ENCODE data around the gene KRT26.
A peak's percentile ranks its signal among the peaks of the same experiment; 100 is the strongest.

KRT26 gene

GRCh38 chr17:40818733-40819527, 46.9 kb upstream of the KRT26 start:
- H3K4ac ChIP-seq (ENCODE audit: low read depth in 1 of 2, low read length in 2 of 2): peak overlapping the region; percentile 76 to 98
- peak overlapping the region; percentile 97 for H2BK15ac ChIP-seq (ENCODE audit: low read depth, poor library complexity, severe bottlenecking)
- H2BK5ac ChIP-seq (ENCODE audit: low read depth, low read length, poor library complexity, severe bottlenecking): peak overlapping the region; percentile 80
- H2BK12ac ChIP-seq (ENCODE audit: low read length in 2 of 2): no peak overlapping the region
- peaks cover 11% of the 10 kb centered on the region for H3K79me1 ChIP-seq (replicated peaks; ENCODE audit: low read length, poor library complexity, severe bottlenecking)
- H3K18ac ChIP-seq (ENCODE audit: low read depth in 1 of 2, low read length in 2 of 2): peak overlapping the region; percentile 94 to 96
- no peaks in the 10 kb centered on the region for H3K27me3 ChIP-seq (ENCODE audit: control insufficient read depth in 1 of 2, insufficient read depth in 1 of 2, low read length in 2 of 2)
- peak overlapping the region; percentile 94 for H3K9ac ChIP-seq (ENCODE audit: low read length)
- H3K27ac ChIP-seq (ENCODE audit: low read length, poor library complexity, severe bottlenecking): peak overlapping the region; percentile 89
- H4K91ac ChIP-seq (ENCODE audit: low read length): peak overlapping the region; percentile 91
- H2AK5ac ChIP-seq (ENCODE audit: low read length, severe bottlenecking): no peak overlapping the region
- peaks cover 10 to 24% of the 10 kb centered on the region in 2 experiments for H3K36me3 ChIP-seq (ENCODE audit: control insufficient read depth in 1 of 2, insufficient read depth in 2 of 2, low read depth in 1 of 2, low read length in 2 of 2)
- H3K14ac ChIP-seq (ENCODE audit: low read length in 2 of 2): peak overlapping the region in 1 of 2 experiments; percentile 91
- H2BK120ac ChIP-seq (ENCODE audit: low read depth, low read length): peak overlapping the region; percentile 64
- H2AFZ ChIP-seq (ENCODE audit: low read depth, low read length): peak overlapping the region; percentile 97
- H3K4me3 ChIP-seq (ENCODE audit: insufficient read depth in 1 of 2, low read depth in 1 of 2, low read length in 2 of 2): peak overlapping the region; percentile 75 to 90
- peak; percentile 79 for DNase-seq
- no peak overlapping the region for H3K23ac ChIP-seq (ENCODE audit: low read length in 2 of 2)
- H4K8ac ChIP-seq (ENCODE audit: low read length): peak overlapping the region; percentile 99
- peak overlapping the region; percentile 39 for H3K4me2 ChIP-seq (ENCODE audit: low read length, poor library complexity, severe bottlenecking)
- H3K4me1 ChIP-seq (ENCODE audit: control insufficient read depth, insufficient read depth, low read depth, low read length): peaks cover 1% of the 10 kb centered on the region
- WGBS: 0% methylated on average over 35 of the region's 73 CpGs
- H3K9me3 ChIP-seq (ENCODE audit: control insufficient read depth, low read length): no peaks in the 10 kb centered on the region

- no peaks in the 10 kb centered on the region for H3K9me3 ChIP-seq (ENCODE audit: control insufficient read depth, low read length)
- H3K27me3 ChIP-seq (ENCODE audit: control insufficient read depth in 1 of 2, insufficient read depth in 1 of 2, low read length in 2 of 2): no peaks in the 10 kb centered on the region
- H2BK12ac ChIP-seq (ENCODE audit: low read length in 2 of 2): no peak overlapping the region
- H3K18ac ChIP-seq (ENCODE audit: low read depth in 1 of 2, low read length in 2 of 2): no peak overlapping the region
- no peak overlapping the region for H3K14ac ChIP-seq (ENCODE audit: low read length in 2 of 2)
- H2AK5ac ChIP-seq (ENCODE audit: low read length, severe bottlenecking): no peak overlapping the region
- H3K27ac ChIP-seq (ENCODE audit: low read length, poor library complexity, severe bottlenecking): peak overlapping the region; percentile 89
- peak overlapping the region; percentile 33 for H3K4me2 ChIP-seq (ENCODE audit: low read length, poor library complexity, severe bottlenecking)
- H3K4ac ChIP-seq (ENCODE audit: low read depth in 1 of 2, low read length in 2 of 2): no peak overlapping the region
- 0% methylated on average over 3 of the region's 7 CpGs for WGBS
- H3K9ac ChIP-seq (ENCODE audit: low read length): peak overlapping the region; percentile 92
- peaks cover 10 to 24% of the 10 kb centered on the region in 2 experiments for H3K36me3 ChIP-seq (ENCODE audit: control insufficient read depth in 1 of 2, insufficient read depth in 2 of 2, low read depth in 1 of 2, low read length in 2 of 2)
- no peak overlapping the region for H4K91ac ChIP-seq (ENCODE audit: low read length)
- no peak for DNase-seq
- H2BK120ac ChIP-seq (ENCODE audit: low read depth, low read length): no peak overlapping the region
- H4K8ac ChIP-seq (ENCODE audit: low read length): no peak overlapping the region
- peak overlapping the region; percentile 75 to 90 for H3K4me3 ChIP-seq (ENCODE audit: insufficient read depth in 1 of 2, low read depth in 1 of 2, low read length in 2 of 2)
- peak overlapping the region; percentile 80 for H2BK5ac ChIP-seq (ENCODE audit: low read depth, low read length, poor library complexity, severe bottlenecking)
- H3K23ac ChIP-seq (ENCODE audit: low read length in 2 of 2): no peak overlapping the region
- peaks cover 1% of the 10 kb centered on the region for H3K4me1 ChIP-seq (ENCODE audit: control insufficient read depth, insufficient read depth, low read depth, low read length)
- H2BK15ac ChIP-seq (ENCODE audit: low read depth, poor library complexity, severe bottlenecking): no peak overlapping the region
- peaks cover 11% of the 10 kb centered on the region for H3K79me1 ChIP-seq (replicated peaks; ENCODE audit: low read length, poor library complexity, severe bottlenecking)
- no peak overlapping the region for H2AFZ ChIP-seq (ENCODE audit: low read depth, low read length)
Measured at GRCh38 chr17:40818343-40818732, 46.3 kb upstream of the KRT26 start.

GRCh38 chr17:40817103-40817682, 45.2 kb upstream of the KRT26 start:
- Histone ChIP-seq H3K9ac (ENCODE audit: low read length) (no peak overlapping the region), H2BK5ac (ENCODE audit: low read depth, low read length, poor library complexity, severe bottlenecking) (no peak overlapping the region), H3K9me3 (ENCODE audit: control insufficient read depth, low read length) (no peaks in the 10 kb centered on the region), H2BK15ac (ENCODE audit: low read depth, poor library complexity, severe bottlenecking) (no peak overlapping the region), H3K23ac (ENCODE audit: low read length in 2 of 2) (no peak overlapping the region), H3K4ac (ENCODE audit: low read depth in 1 of 2, low read length in 2 of 2) (no peak overlapping the region), H3K27ac (ENCODE audit: low read length, poor library complexity, severe bottlenecking) (no peak overlapping the region), H3K18ac (ENCODE audit: low read depth in 1 of 2, low read length in 2 of 2) (no peak overlapping the region), H3K27me3 (ENCODE audit: control insufficient read depth in 1 of 2, insufficient read depth in 1 of 2, low read length in 2 of 2) (no peaks in the 10 kb centered on the region), H3K4me1 (ENCODE audit: control insufficient read depth, insufficient read depth, low read depth, low read length) (peaks cover 1% of the 10 kb centered on the region), H4K91ac (ENCODE audit: low read length) (no peak overlapping the region), H3K36me3 (ENCODE audit: control insufficient read depth in 1 of 2, insufficient read depth in 2 of 2, low read depth in 1 of 2, low read length in 2 of 2) (peaks cover 7 to 21% of the 10 kb centered on the region in 2 experiments), H3K79me1 (replicated peaks; ENCODE audit: low read length, poor library complexity, severe bottlenecking) (peaks cover 9% of the 10 kb centered on the region), H4K8ac (ENCODE audit: low read length) (no peak overlapping the region), H2AFZ (ENCODE audit: low read depth, low read length) (no peak overlapping the region), H2AK5ac (ENCODE audit: low read length, severe bottlenecking) (no peak overlapping the region), H2BK120ac (ENCODE audit: low read depth, low read length) (no peak overlapping the region), H2BK12ac (ENCODE audit: low read length in 2 of 2) (no peak overlapping the region), H3K14ac (ENCODE audit: low read length in 2 of 2) (no peak overlapping the region), H3K4me2 (ENCODE audit: low read length, poor library complexity, severe bottlenecking) (no peak overlapping the region), H3K4me3 (ENCODE audit: insufficient read depth in 1 of 2, low read depth in 1 of 2, low read length in 2 of 2) (peak overlapping the region in 1 of 2 experiments; percentile 90)
- DNase-seq: no peak
- WGBS: 98% methylated on average over 4 of the region's 4 CpGs

- 100% methylated on average over 1 of the region's 3 CpGs for WGBS
- H3K36me3 ChIP-seq (ENCODE audit: control insufficient read depth in 1 of 2, insufficient read depth in 2 of 2, low read depth in 1 of 2, low read length in 2 of 2): peaks cover 4 to 19% of the 10 kb centered on the region in 2 experiments
- H2BK12ac ChIP-seq (ENCODE audit: low read length in 2 of 2): no peak overlapping the region
- H2AFZ ChIP-seq (ENCODE audit: low read depth, low read length): no peak overlapping the region
- no peak overlapping the region for H2AK5ac ChIP-seq (ENCODE audit: low read length, severe bottlenecking)
- H4K8ac ChIP-seq (ENCODE audit: low read length): no peak overlapping the region
- no peak overlapping the region for H4K91ac ChIP-seq (ENCODE audit: low read length)
- no peak for DNase-seq
- peaks cover 1% of the 10 kb centered on the region for H3K4me1 ChIP-seq (ENCODE audit: control insufficient read depth, insufficient read depth, low read depth, low read length)
- H3K4me3 ChIP-seq (ENCODE audit: insufficient read depth in 1 of 2, low read depth in 1 of 2, low read length in 2 of 2): no peak overlapping the region
- H3K9ac ChIP-seq (ENCODE audit: low read length): no peak overlapping the region
- H3K14ac ChIP-seq (ENCODE audit: low read length in 2 of 2): no peak overlapping the region
- no peak overlapping the region for H3K27ac ChIP-seq (ENCODE audit: low read length, poor library complexity, severe bottlenecking)
- no peak overlapping the region for H2BK120ac ChIP-seq (ENCODE audit: low read depth, low read length)
- no peak overlapping the region for H3K4me2 ChIP-seq (ENCODE audit: low read length, poor library complexity, severe bottlenecking)
- no peak overlapping the region for H3K23ac ChIP-seq (ENCODE audit: low read length in 2 of 2)
- peaks cover 5% of the 10 kb centered on the region for H3K79me1 ChIP-seq (replicated peaks; ENCODE audit: low read length, poor library complexity, severe bottlenecking)
- no peak overlapping the region for H2BK5ac ChIP-seq (ENCODE audit: low read depth, low read length, poor library complexity, severe bottlenecking)
- no peaks in the 10 kb centered on the region for H3K27me3 ChIP-seq (ENCODE audit: control insufficient read depth in 1 of 2, insufficient read depth in 1 of 2, low read length in 2 of 2)
- no peaks in the 10 kb centered on the region for H3K9me3 ChIP-seq (ENCODE audit: control insufficient read depth, low read length)
- no peak overlapping the region for H2BK15ac ChIP-seq (ENCODE audit: low read depth, poor library complexity, severe bottlenecking)
- H3K4ac ChIP-seq (ENCODE audit: low read depth in 1 of 2, low read length in 2 of 2): no peak overlapping the region
- H3K18ac ChIP-seq (ENCODE audit: low read depth in 1 of 2, low read length in 2 of 2): no peak overlapping the region
Measured at GRCh38 chr17:40816569-40816968, 44.6 kb upstream of the KRT26 start.
